AG09309 (cell line): ENCODE results near the gene ASH1L.
"Not testable (repeated sequence)": the region's sequence is repeated elsewhere in the genome, so short reads cannot be mapped to it uniquely, and the experiment has no call there.

Experiments used
- DNase-seq: peaks from one replicate; pipeline ENCODE4 v3.0.0-alpha.2; 2010; ENCODE audit warnings: low read depth
- H3K4me3 ChIP-seq: 2 replicates; pipeline ENCODE4 v1.5.1; 2011; ENCODE audit warnings: mild to moderate bottlenecking, low read depth, low read length, moderate library complexity; ENCODE audit not compliant: control insufficient read depth
- TF ChIP-seq, protein P1 (sequence below): IDR thresholded peaks from 2 replicates; pipeline ENCODE4 v1.5.1; 2011; ENCODE audit warnings: mild to moderate bottlenecking, low read depth, low read length, inconsistent platforms; ENCODE audit not compliant: insufficient read depth, control insufficient read depth; ENCODE audit errors: missing control alignments

Gene ASH1L

DNA sequence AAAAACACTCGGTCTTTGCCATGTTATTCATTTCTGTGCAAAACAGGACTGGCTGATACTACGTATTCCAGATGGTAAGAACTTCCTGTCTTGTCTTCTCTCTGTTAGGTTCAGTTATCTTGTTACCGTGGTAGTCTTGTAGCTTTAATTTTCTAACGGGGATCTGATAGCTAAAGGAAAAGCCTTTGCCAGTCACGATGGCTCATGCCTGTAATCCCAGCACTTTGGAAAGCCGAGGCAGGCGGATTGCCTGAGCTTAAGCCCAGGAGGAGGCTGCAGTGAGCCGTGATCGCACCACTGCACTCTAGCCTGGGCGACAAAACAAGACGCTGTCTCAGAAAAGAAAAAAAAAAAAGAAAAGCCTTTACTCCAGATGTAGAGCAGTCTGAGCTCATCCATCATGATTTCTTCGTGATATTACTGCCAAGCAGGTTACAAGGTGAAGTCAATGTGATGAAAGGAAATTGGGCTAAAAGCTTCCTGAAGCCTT lies 36.3 kb upstream of the ASH1L start:
- peak; percentile 8 for DNase-seq
- TF ChIP-seq, protein P1, sequence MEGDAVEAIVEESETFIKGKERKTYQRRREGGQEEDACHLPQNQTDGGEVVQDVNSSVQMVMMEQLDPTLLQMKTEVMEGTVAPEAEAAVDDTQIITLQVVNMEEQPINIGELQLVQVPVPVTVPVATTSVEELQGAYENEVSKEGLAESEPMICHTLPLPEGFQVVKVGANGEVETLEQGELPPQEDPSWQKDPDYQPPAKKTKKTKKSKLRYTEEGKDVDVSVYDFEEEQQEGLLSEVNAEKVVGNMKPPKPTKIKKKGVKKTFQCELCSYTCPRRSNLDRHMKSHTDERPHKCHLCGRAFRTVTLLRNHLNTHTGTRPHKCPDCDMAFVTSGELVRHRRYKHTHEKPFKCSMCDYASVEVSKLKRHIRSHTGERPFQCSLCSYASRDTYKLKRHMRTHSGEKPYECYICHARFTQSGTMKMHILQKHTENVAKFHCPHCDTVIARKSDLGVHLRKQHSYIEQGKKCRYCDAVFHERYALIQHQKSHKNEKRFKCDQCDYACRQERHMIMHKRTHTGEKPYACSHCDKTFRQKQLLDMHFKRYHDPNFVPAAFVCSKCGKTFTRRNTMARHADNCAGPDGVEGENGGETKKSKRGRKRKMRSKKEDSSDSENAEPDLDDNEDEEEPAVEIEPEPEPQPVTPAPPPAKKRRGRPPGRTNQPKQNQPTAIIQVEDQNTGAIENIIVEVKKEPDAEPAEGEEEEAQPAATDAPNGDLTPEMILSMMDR = peak; percentile 30
- H3K4me3 ChIP-seq = no peak overlapping the region

DNA sequence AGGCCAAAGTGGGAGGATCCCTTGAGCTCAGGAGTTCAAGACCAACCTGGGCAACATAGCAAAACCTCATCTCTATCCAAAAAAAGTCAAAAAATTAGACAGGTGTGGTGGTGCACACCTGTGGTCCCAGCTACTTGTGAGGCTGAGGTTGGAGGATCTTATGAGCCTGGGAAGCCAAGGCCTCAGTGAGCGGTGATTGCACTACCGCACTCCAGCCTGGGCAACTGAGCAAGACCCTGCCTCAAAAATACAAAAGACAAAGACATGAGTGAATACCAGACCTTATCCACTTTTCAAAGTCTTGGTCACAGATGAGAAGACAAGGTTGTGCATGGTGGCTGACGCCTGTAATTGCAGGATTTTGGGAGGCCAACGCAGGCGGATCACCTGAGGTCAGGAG lies 34.3 kb upstream of the ASH1L start:
- no peak for DNase-seq
- no peak overlapping the region for H3K4me3 ChIP-seq
- TF ChIP-seq, protein P1 = no peak

DNA sequence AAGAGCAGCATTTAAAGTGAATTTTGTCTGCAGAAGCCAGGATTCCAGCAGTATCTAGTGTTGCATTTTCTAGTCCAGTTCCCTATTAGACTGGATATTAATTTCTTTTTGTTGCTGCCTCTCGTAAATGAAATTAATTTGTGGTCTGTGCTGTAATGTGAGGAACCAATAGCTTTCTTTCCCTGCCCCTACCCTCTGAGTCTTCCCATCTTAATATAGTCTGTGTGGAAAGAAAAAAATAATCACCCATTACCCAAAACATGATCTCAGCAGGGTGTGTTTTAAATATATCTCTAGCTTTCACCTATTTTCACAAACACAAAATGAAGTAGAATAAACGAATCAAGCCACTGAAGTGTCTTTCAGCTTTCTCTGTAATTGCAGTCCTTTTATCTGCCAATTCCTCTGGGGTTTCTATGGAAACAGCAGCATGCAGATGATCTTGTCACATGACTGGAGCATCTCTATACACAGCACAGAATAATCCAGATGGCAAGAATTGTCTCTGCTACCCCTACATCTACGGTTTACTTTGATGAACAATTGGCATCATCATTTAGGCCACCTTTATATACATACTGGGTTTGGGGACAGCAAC lies 33.4 kb upstream of the ASH1L start:
- not testable (repeated sequence) for DNase-seq, H3K4me3 ChIP-seq

DNA sequence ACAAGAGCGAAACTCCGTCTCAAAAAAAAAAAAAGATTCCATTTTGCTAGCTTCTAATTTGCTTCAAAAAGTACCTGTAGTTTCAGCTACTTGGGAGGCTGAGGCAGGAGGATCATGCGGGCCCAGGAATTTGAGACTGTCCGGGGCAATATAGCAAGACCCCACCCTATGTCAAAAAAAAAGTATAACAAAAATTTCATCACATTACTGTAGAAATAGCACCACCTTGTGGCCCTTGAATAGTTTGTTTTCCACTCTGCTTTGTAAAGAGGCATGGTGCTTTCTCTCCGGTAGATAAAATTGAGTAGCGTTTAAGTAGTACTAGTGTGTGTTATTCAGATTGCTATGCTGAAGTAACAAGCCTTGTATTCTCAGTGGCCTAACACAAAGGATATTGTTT lies 29.2 kb upstream of the ASH1L start:
- DNase-seq = peak; percentile 29
- TF ChIP-seq, protein P1 = peak; percentile 45
- no peak overlapping the region for H3K4me3 ChIP-seq

DNA sequence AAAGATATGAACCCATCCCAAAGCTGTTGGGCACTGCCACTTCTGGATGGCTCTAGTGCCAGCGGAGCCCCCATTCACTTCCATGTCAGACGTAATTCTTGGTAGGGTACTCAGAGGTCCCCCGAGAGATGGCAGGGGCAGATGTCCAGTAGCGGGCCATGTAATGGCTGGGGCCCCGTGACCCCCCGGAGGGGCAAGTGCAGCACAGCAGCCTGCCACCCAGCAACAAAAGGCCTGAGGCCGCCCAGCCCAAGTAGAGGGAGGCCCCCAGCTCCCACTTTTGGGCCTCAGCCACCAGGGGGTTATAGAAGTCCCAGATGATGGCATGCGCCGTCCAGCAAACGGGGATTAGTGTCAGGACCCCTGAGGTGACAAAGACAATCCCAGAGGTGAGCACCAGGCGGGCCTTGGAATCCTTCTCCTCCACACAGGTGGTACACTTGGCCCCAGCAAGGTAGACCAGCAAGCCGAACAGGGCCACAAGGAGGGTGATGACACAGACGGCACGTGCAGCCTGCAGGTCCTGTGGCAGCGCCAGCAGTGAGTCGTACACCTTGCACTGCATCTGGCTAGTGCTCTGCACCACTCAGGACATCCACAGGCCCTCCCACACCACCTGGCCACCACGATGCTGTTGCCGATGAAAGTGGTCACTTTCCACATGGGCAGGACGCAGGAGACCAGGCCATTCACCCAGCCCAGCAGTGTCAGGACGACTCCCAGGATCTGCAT lies 28.1 kb upstream of the ASH1L start:
- not testable (repeated sequence) for H3K4me3 ChIP-seq, DNase-seq

DNA sequence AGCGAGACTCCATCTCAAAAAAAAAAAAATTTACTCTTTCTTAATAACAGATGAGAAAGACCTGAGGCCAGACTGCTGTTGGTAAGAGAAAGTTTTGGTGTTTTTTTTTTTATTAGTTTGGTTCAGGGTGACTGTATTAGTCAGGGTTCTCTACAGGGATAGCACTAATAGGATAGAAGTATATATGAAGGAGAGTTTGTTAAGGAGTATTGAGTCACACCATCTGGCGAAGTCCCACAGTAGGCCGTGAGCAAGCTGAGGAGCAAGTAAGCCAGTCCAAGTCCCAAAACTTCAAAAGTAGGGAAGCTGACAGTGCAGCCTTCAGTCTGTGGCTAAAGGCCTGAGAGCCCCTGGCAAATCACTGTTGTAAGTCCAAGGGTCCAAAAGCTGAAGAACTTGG lies 26.7 kb upstream of the ASH1L start:
- H3K4me3 ChIP-seq = not testable (repeated sequence)
- peak; percentile 1 for DNase-seq

DNA sequence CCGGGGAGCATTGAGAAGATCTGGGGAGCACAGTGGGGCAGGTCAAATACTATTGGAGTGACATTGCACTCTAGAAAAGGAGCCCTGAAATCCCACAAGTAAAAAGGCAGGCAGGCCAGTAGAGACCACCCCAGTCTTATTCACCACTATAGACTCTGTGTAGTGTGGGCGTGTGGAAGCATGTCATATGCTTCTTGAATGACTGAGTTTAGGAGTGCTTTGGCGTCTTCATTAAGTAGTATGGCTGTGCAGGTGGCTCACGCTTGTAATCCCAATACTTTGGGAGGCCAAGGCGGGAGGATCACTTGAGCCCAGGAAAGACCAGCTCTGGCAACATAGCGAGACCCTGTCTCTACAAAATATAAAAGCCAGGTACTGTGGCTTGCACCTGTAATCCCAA lies 21.2 kb upstream of the ASH1L start:
- H3K4me3 ChIP-seq, DNase-seq: not testable (repeated sequence)

DNA sequence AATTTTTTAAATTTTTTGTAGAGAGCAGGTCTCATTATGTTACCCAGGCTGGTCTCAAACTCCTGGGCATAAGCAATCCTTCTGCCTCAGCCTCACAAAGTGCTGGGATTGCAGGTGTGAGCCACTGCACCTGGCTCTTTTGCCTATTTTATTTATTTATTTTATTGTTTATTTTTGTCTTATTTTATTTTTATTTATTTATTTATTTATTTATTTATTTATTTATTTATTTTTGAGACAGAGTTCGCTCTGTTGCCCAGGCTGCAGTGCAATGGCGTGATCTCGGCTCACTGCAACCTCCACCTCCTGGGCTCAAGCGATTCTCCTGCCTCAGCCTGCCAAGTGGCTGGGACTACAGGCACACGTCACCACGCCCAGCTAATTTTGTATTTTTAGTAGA lies 13.0 kb upstream of the ASH1L start:
- H3K4me3 ChIP-seq, DNase-seq: not testable (repeated sequence)

DNA sequence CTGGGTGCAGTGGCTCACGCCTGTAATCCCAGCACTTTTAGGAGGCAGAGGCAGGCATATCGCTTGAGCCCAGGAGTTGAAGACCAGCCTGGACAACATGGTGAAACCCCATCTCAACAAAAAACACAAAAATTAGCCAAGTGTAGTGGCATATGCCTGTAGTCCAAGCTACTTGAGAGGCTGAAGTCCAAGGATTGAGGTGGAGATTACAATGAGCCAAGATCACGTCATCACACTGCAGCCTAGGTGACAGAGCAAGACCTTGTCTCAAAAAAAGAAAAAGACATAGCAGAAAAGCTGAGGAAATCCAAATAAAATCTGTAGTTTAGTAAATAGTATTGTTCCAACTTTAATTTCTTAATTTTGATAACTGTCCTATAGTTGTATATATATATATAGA lies 11.5 kb upstream of the ASH1L start:
- no peak for DNase-seq
- no peak overlapping the region for H3K4me3 ChIP-seq
- TF ChIP-seq, protein P1 = no peak
